Astrocyte of the cerebellum (primary cell): ENCODE data around the gene SYT17.

Experiments used
- DNase-seq: peaks from one replicate; pipeline ENCODE4 v3.0.0-alpha.2; 2011; ENCODE audit warnings: low read depth
- H3K4me3 ChIP-seq: 2 replicates; pipeline ENCODE4 v1.5.1; 2011; ENCODE audit warnings: mild to moderate bottlenecking, low read depth, low read length, moderate library complexity
- CTCF ChIP-seq: IDR thresholded peaks from 2 replicates; pipeline ENCODE4 v1.5.1; 2012; ENCODE audit warnings: low read length, low read depth, moderate library complexity, mild to moderate bottlenecking; ENCODE audit errors: missing control alignments
- in situ Hi-C: cut with HindIII; loops from 2 replicates; pipeline ENCODE4 v1.10.0; 2017; ENCODE audit warnings: low sequenced_read_pairs

Gene SYT17

GRCh38 chr16:19223235-19224170 is 55.5 kb downstream of the SYT17 start:
- peak; percentile 50 for TF ChIP-seq CTCF
- no peak overlapping the region for H3K4me3 ChIP-seq
- in situ Hi-C loops = no loop called here
- no peak for DNase-seq

- no peak for TF ChIP-seq CTCF
- no peak for DNase-seq
- H3K4me3 ChIP-seq = no peak overlapping the region
- in situ Hi-C loops = no loop called here
Observed at GRCh38 chr16:19225651-19226050, 57.6 kb downstream of the SYT17 start.

- no peak for DNase-seq
- no peak for TF ChIP-seq CTCF
- no peak overlapping the region for H3K4me3 ChIP-seq
- in situ Hi-C loops = no loop called here
Observed at GRCh38 chr16:19227643-19228042, 59.6 kb downstream of the SYT17 start.

- in situ Hi-C loops = no loop called here
- no peak for TF ChIP-seq CTCF
- no peak overlapping the region for H3K4me3 ChIP-seq
- DNase-seq = no peak
Observed at GRCh38 chr16:19228052-19228451, 60.0 kb downstream of the SYT17 start.

GRCh38 chr16:19228575-19228974 is 60.5 kb downstream of the SYT17 start:
- DNase-seq = no peak
- no peak overlapping the region for H3K4me3 ChIP-seq
- no peak for TF ChIP-seq CTCF
- in situ Hi-C loops = no loop called here

- no peak for DNase-seq
- H3K4me3 ChIP-seq = no peak overlapping the region
- no peak for TF ChIP-seq CTCF
- in situ Hi-C loops = no loop called here
Observed at GRCh38 chr16:19230575-19230974, 62.5 kb downstream of the SYT17 start.
